Lung (tissue), 12 donors: Measurements from ENCODE around the gene KRT73. TPM values are rescaled to one million over a fixed set of nuclear protein-coding genes. Genes with fewer than 3 reads are reported as not detected.
A peak's percentile ranks its signal among the peaks of the same experiment; 100 is the strongest.

Source experiments
- ATAC-seq: fragments of 200-7000 bp; cut with Tn5 transposase; one replicate; pipeline ENCODE4 v1.9.1; 2020; ENCODE audit warnings: moderate number of reproducible peaks; ENCODE audit not compliant: insufficient read depth, low FRiP score
- DNase-seq, 3 donors: peaks; one replicate each; pipeline ENCODE4 v3.0.0-alpha.2; 2013 to 2017
- H3K27ac ChIP-seq, 2 donors: one replicate each; pipeline ENCODE4 v1.5.1; 2013; ENCODE audit warnings: mild to moderate bottlenecking in 2 of 2, moderate library complexity in 2 of 2, control low read depth in 1 of 2, inconsistent platforms in 1 of 2, low read depth in 1 of 2, low read length in 1 of 2
- H3K27me3 ChIP-seq, 3 donors: one replicate each; pipeline ENCODE4 v1.5.1; 2013; ENCODE audit warnings: low read length in 2 of 3; ENCODE audit not compliant: control insufficient read depth in 3 of 3, insufficient read depth in 3 of 3
- H3K36me3 ChIP-seq, 4 donors: one replicate each; pipeline ENCODE4 v1.5.1; 2013; ENCODE audit warnings: low read length in 4 of 4, mild to moderate bottlenecking in 1 of 4, moderate library complexity in 1 of 4; ENCODE audit not compliant: control insufficient read depth in 4 of 4, insufficient read depth in 4 of 4
- H3K4me1 ChIP-seq, 5 donors: one replicate each; pipeline ENCODE4 v1.5.1; 2013; ENCODE audit warnings: low read length in 5 of 5, mild to moderate bottlenecking in 2 of 5, moderate library complexity in 1 of 5; ENCODE audit not compliant: control insufficient read depth in 5 of 5, insufficient read depth in 5 of 5
- H3K4me3 ChIP-seq: one replicate; pipeline ENCODE4 v1.5.1; 2013; ENCODE audit warnings: mild to moderate bottlenecking, control low read depth, moderate library complexity
- H3K9ac ChIP-seq, 2 donors: one replicate each; pipeline ENCODE4 v1.5.1; 2013; ENCODE audit warnings: low read length in 2 of 2, control low read depth in 1 of 2; ENCODE audit not compliant: insufficient read depth in 1 of 2
- H3K9me3 ChIP-seq, 4 donors: one replicate each; pipeline ENCODE4 v1.5.1; 2013; ENCODE audit warnings: low read length in 3 of 4, mild to moderate bottlenecking in 1 of 4, moderate library complexity in 1 of 4; ENCODE audit not compliant: control insufficient read depth in 4 of 4, insufficient read depth in 3 of 4
- CTCF ChIP-seq: IDR thresholded peaks from 2 replicates; pipeline ENCODE4 v1.5.1; 2012; ENCODE audit warnings: mild to moderate bottlenecking; ENCODE audit errors: control extremely low read depth, extremely low read depth
- WGBS, 2 donors: extraction: QIAGEN DNeasy Blood & Tissue Kit; methylation state at CpG; one replicate each; pipeline ENCODE4 v1.1.7; 2013; 5-methylcytosine and 5-hydroxymethylcytosine counted together
- polyA plus RNA-seq, 2 donors: library from polyadenylated mRNA; stranded (reverse); fragments of 200-250 nt; gene quantifications; one replicate each; pipeline ENCODE4 v1.2.1, GENCODE V29; 2013
- total RNA-seq, 2 donors: library from RNA; depleted of rRNA in 1 of 2; stranded (reverse); fragments of >200 nt in 1 of 2; gene quantifications; one replicate each; pipeline ENCODE4 v1.2.1, GENCODE V29; 2014 to 2021
- donor health status: control.
- donor health status: control.
- donor health status: Bipolar disorder and iron deficiency.
- donor health status: healthy.
- donor health status: DM: yes; HTN: yes; CAD: no.

KRT73 gene
- total and polyA plus RNA-seq, 4 donors: 0.07 TPM; not detected in 3

GRCh38 chr12:52600941-52601481 is 17.3 kb downstream of the KRT73 start, which contains the start of gene KRT72:
Gene KRT72 (minus strand): TSS chr12:52601463. CDS start chr12:52601452, 11 bp downstream.
- ATAC-seq (no peak), DNase-seq (peak in 1 of 3 donors; percentile 4)
- Histone ChIP-seq H3K9me3 (peaks cover 0 to 4% (median 0%) of the 10 kb centered on the region in 4 donors), H3K4me1 (no peaks in the 10 kb centered on the region), H3K4me3 (no peak within 1 kb of the TSS), H3K36me3 (no peaks in the 10 kb centered on the region), H3K9ac (no peak within 1 kb of the TSS), H3K27ac (no peak within 1 kb of the TSS), H3K27me3 (peaks cover 6 to 65% (median 54%) of the 10 kb centered on the region in 3 donors)
- 25 to 30% methylated on average over 48 of the region's 48 CpGs for WGBS, 2 donors
- no peak for TF ChIP-seq CTCF

- Histone ChIP-seq H3K36me3 (no peaks in the 10 kb centered on the region), H3K4me3 (no peak overlapping the region), H3K9ac (no peak overlapping the region), H3K4me1 (no peaks in the 10 kb centered on the region), H3K27ac (no peak overlapping the region), H3K27me3 (peaks cover 6 to 65% (median 52%) of the 10 kb centered on the region in 3 donors), H3K9me3 (peaks cover 0 to 4% (median 0%) of the 10 kb centered on the region in 4 donors)
- WGBS, 2 donors: 85 to 89% methylated on average over 12 of the region's 12 CpGs
- ATAC-seq (no peak), DNase-seq (no peak)
- no peak for TF ChIP-seq CTCF
Measured at GRCh38 chr12:52600475-52600874, 17.9 kb downstream of the KRT73 start.

- no peak overlapping the region for H3K27ac ChIP-seq
- peaks cover 6 to 61% (median 52%) of the 10 kb centered on the region in 3 donors for H3K27me3 ChIP-seq
- no peak for ATAC-seq
- no peak overlapping the region for H3K4me3 ChIP-seq
- WGBS, 2 donors: 44 to 80% methylated on average over 2 of the region's 2 CpGs
- no peaks in the 10 kb centered on the region for H3K36me3 ChIP-seq
- TF ChIP-seq CTCF: no peak
- H3K4me1 ChIP-seq: no peaks in the 10 kb centered on the region
- peaks cover 0 to 4% (median 0%) of the 10 kb centered on the region in 4 donors for H3K9me3 ChIP-seq
- no peak overlapping the region for H3K9ac ChIP-seq
- peak in 1 of 3 donors; percentile 4 for DNase-seq
Measured at GRCh38 chr12:52600071-52600470, 18.3 kb downstream of the KRT73 start.
